PC-9 (cell line): ENCODE results near the gene FAM180B. TPM values are rescaled to one million over a fixed set of nuclear protein-coding genes. Genes with fewer than 3 reads are reported as not detected.

Source experiments
- BruUV-seq: library from RNA; stranded (reverse); fragments of 400-500 nt; replicated peaks from 2 replicates; lab custom pipeline; 2021; lab: Mats Ljungman, UMichigan
- CTCF ChIA-PET: fragments of 300-600 bp; sonication (Branson Sonifier 250); formaldehyde crosslinking; loops from one replicate; lab custom pipeline; 2022; ENCODE audit warnings: antibody characterized with exemption; lab: Charles Lee
- POLR2A ChIA-PET: fragments of 300-600 bp; sonication (Branson Sonifier 250); formaldehyde crosslinking; loops from one replicate; lab custom pipeline; 2022; ENCODE audit warnings: antibody characterized with exemption; ENCODE audit not compliant: unreplicated experiment; lab: Charles Lee
- DNase-seq, 2 experiments: peaks; one replicate each; pipeline versions ENCODE4 v3.0.0 to v3.0.0-alpha.2; 2015 to 2022; ENCODE audit warnings: mixed read lengths in 1 of 2
- H2AFZ ChIP-seq: fragments of 200-600 bp; sonication (generic); 2 replicates; pipeline ENCODE4 v1.8.1; 2017; ENCODE audit warnings: antibody characterized with exemption
- H3F3A ChIP-seq: fragments of 200-600 bp; sonication (generic); 2 replicates; pipeline ENCODE4 v1.8.1; 2017; ENCODE audit warnings: antibody characterized with exemption, mild to moderate bottlenecking, low read depth; ENCODE audit not compliant: insufficient read depth
- H3K27ac ChIP-seq: fragments of 200-600 bp; sonication (generic); 2 replicates; pipeline ENCODE4 v1.6.1; 2016; ENCODE audit warnings: mixed run types
- H3K27me3 ChIP-seq: fragments of 200-600 bp; sonication (generic); 2 replicates; pipeline ENCODE4 v1.6.1; 2016; ENCODE audit warnings: low read depth, mixed run types; ENCODE audit not compliant: insufficient read depth
- H3K36me3 ChIP-seq: fragments of 200-600 bp; sonication (generic); 2 replicates; pipeline ENCODE4 v1.6.1; 2016; ENCODE audit warnings: low read depth, mixed run types
- H3K4me1 ChIP-seq: fragments of 200-600 bp; sonication (generic); replicated peaks from 2 replicates; pipeline ENCODE4 v1.6.1; 2016; ENCODE audit warnings: mixed run types; ENCODE audit not compliant: insufficient read depth
- H3K4me2 ChIP-seq: fragments of 200-600 bp; sonication (generic); 2 replicates; pipeline ENCODE4 v1.6.1; 2017; ENCODE audit warnings: mixed run types
- H3K4me3 ChIP-seq: fragments of 200-600 bp; sonication (generic); 2 replicates; pipeline ENCODE4 v1.6.1; 2016; ENCODE audit warnings: mixed run types
- H3K79me2 ChIP-seq: fragments of 200-600 bp; sonication (generic); 2 replicates; pipeline ENCODE4 v1.6.1; 2017; ENCODE audit warnings: low read depth, mixed run types
- H3K9me2 ChIP-seq: fragments of 200-600 bp; sonication (generic); 2 replicates; pipeline ENCODE4 v1.8.1; 2017; ENCODE audit warnings: mild to moderate bottlenecking; ENCODE audit not compliant: insufficient read depth
- H3K9me3 ChIP-seq: fragments of 200-600 bp; sonication (generic); 2 replicates; pipeline ENCODE4 v1.8.1; 2016; ENCODE audit warnings: low read depth; ENCODE audit not compliant: insufficient read depth
- H4K20me1 ChIP-seq: fragments of 200-600 bp; sonication (generic); 2 replicates; pipeline ENCODE4 v1.8.1; 2017; ENCODE audit not compliant: insufficient read depth
- EZH2 ChIP-seq: fragments of 200-600 bp; sonication (generic); IDR thresholded peaks from 2 replicates; pipeline ENCODE4 v1.8.0; 2017; ENCODE audit warnings: antibody characterized with exemption, low read depth
- intact Hi-C: fragments of 100-400 bp; cut with micrococcal nuclease; formaldehyde crosslinking; loops from one replicate; pipeline ENCODE4 v1.10.0; 2022; ENCODE audit not compliant: unreplicated experiment
- total RNA-seq: library from RNA; stranded (reverse); gene quantifications from 2 replicates; pipeline ENCODE4 v1.2.3, GENCODE V29; 2021
- TF ChIP-seq, protein P1 (sequence below): fragments of 200-600 bp; sonication (generic); conservative IDR thresholded peaks from 2 replicates; pipeline ENCODE4 v1.6.1; 2017; ENCODE audit warnings: mixed run types, antibody characterized with exemption, mild to moderate bottlenecking, moderate library complexity

The FAM180B gene
- total RNA-seq, 1 experiment from 2014 or later = not detected

GRCh38 chr11:47603295-47603694, 16.8 kb downstream of the FAM180B start:
- POLR2A ChIA-PET = no interaction called here
- CTCF ChIA-PET = no interaction called here
- no peaks in the 10 kb centered on the region for H3K9me2 ChIP-seq

DNA sequence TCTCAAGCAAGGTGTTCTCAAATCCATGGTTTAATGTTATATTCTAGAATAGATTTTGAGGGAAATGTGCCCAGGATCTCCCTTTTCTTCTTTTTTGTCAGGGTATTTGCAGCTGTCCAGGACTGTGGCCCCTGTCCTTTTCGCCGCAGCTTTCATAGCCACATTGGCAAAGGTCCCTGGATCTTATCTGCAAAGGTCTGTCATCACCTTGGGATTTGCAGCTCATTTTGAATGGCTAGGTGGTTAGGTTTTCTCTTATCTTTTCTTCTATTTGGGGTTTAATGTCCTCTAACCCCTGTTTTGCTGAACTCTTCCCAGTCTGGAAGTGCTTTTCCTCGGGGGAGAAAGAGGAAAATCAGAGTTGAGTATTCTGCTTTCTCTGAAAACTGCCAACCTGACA, 19.4 kb downstream of the FAM180B start:
- H4K20me1 ChIP-seq = no peaks in the 10 kb centered on the region
- DNase-seq = no peak
- H2AFZ ChIP-seq = no peak overlapping the region
- ChIA-PET POLR2A (interaction anchor here (0.5 kb wide), 1 partner anchor 9 kb away, joined by 14 read pairs; no protein-coding TSS in a partner anchor), CTCF (no interaction called here)
- intact Hi-C loops = no loop called here
- H3K9me3 ChIP-seq = no peaks in the 10 kb centered on the region
- no peak overlapping the region for H3K4me2 ChIP-seq
- H3K36me3 ChIP-seq = no peaks in the 10 kb centered on the region
- TF ChIP-seq, protein P1, sequence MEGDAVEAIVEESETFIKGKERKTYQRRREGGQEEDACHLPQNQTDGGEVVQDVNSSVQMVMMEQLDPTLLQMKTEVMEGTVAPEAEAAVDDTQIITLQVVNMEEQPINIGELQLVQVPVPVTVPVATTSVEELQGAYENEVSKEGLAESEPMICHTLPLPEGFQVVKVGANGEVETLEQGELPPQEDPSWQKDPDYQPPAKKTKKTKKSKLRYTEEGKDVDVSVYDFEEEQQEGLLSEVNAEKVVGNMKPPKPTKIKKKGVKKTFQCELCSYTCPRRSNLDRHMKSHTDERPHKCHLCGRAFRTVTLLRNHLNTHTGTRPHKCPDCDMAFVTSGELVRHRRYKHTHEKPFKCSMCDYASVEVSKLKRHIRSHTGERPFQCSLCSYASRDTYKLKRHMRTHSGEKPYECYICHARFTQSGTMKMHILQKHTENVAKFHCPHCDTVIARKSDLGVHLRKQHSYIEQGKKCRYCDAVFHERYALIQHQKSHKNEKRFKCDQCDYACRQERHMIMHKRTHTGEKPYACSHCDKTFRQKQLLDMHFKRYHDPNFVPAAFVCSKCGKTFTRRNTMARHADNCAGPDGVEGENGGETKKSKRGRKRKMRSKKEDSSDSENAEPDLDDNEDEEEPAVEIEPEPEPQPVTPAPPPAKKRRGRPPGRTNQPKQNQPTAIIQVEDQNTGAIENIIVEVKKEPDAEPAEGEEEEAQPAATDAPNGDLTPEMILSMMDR = no peak
- no peak for TF ChIP-seq EZH2
- no peak overlapping the region for H3K4me3 ChIP-seq
- H3F3A ChIP-seq = no peaks in the 10 kb centered on the region
- H3K27ac ChIP-seq = no peak overlapping the region
- no peaks in the 10 kb centered on the region for H3K27me3 ChIP-seq
- no peaks in the 10 kb centered on the region for H3K9me2 ChIP-seq
- no peaks in the 10 kb centered on the region for H3K79me2 ChIP-seq
- no TSS peak for BruUV-seq
- H3K4me1 ChIP-seq = no peaks in the 10 kb centered on the region

More at GRCh38 chr11:47603295-47603694, 16.8 kb downstream of the FAM180B start:
- no peak for DNase-seq
- H3K79me2 ChIP-seq = no peaks in the 10 kb centered on the region
- H3K4me3 ChIP-seq = no peak overlapping the region
- no peak overlapping the region for H2AFZ ChIP-seq
- no peak overlapping the region for H3K4me2 ChIP-seq
- no peak overlapping the region for H3K27ac ChIP-seq
- H4K20me1 ChIP-seq = no peaks in the 10 kb centered on the region
- BruUV-seq = no TSS peak
- H3F3A ChIP-seq = no peaks in the 10 kb centered on the region
- no peaks in the 10 kb centered on the region for H3K36me3 ChIP-seq
- H3K9me3 ChIP-seq = no peaks in the 10 kb centered on the region
- no peaks in the 10 kb centered on the region for H3K27me3 ChIP-seq
- no peaks in the 10 kb centered on the region for H3K4me1 ChIP-seq
- intact Hi-C loops = no loop called here
- TF ChIP-seq EZH2 = no peak
- TF ChIP-seq, protein P1 = no peak

GRCh38 chr11:47606731-47607130, 20.3 kb downstream of the FAM180B start:
- no peaks in the 10 kb centered on the region for H3K4me1 ChIP-seq
- no peaks in the 10 kb centered on the region for H3F3A ChIP-seq
- no peaks in the 10 kb centered on the region for H4K20me1 ChIP-seq
- CTCF ChIA-PET = interaction anchor here (0.5 kb wide), 1 partner anchor 67 kb away, joined by 3 read pairs; no protein-coding TSS in a partner anchor
- no peak for DNase-seq
- no peaks in the 10 kb centered on the region for H3K27me3 ChIP-seq
- no peak for TF ChIP-seq EZH2
- TF ChIP-seq, protein P1 = no peak
- POLR2A ChIA-PET = interaction anchor here (0.5 kb wide), 1 partner anchor 8 kb away, joined by 14 read pairs; no protein-coding TSS in a partner anchor
- no peaks in the 10 kb centered on the region for H3K9me3 ChIP-seq
- H3K4me2 ChIP-seq = no peak overlapping the region
- no peaks in the 10 kb centered on the region for H3K9me2 ChIP-seq
- no peaks in the 10 kb centered on the region for H3K36me3 ChIP-seq
- no peaks in the 10 kb centered on the region for H3K79me2 ChIP-seq
- BruUV-seq = no TSS peak
- intact Hi-C loops = no loop called here
- no peak overlapping the region for H3K27ac ChIP-seq
- H3K4me3 ChIP-seq = no peak overlapping the region
- H2AFZ ChIP-seq = no peak overlapping the region
